Lung (tissue), 16 donors: Measurements from ENCODE around the gene SMIM5. TPM values are rescaled to one million over a fixed set of nuclear protein-coding genes. Genes with fewer than 3 reads are reported as not detected.

Source experiments
- ATAC-seq: fragments of 200-7000 bp; cut with Tn5 transposase; one replicate; pipeline ENCODE4 v1.9.1; 2020; ENCODE audit warnings: moderate number of reproducible peaks; ENCODE audit not compliant: insufficient read depth, low FRiP score
- DNase-seq, 3 donors: peaks; one replicate each; pipeline ENCODE4 v3.0.0-alpha.2; 2013 to 2017
- H3K27ac ChIP-seq, 2 donors: one replicate each; pipeline ENCODE4 v1.5.1; 2013; ENCODE audit warnings: mild to moderate bottlenecking in 2 of 2, moderate library complexity in 2 of 2, control low read depth in 1 of 2, inconsistent platforms in 1 of 2, low read depth in 1 of 2, low read length in 1 of 2
- H3K27me3 ChIP-seq, 3 donors: one replicate each; pipeline ENCODE4 v1.5.1; 2013; ENCODE audit warnings: low read length in 2 of 3; ENCODE audit not compliant: control insufficient read depth in 3 of 3, insufficient read depth in 3 of 3
- H3K36me3 ChIP-seq, 4 donors: one replicate each; pipeline ENCODE4 v1.5.1; 2013; ENCODE audit warnings: low read length in 4 of 4, mild to moderate bottlenecking in 1 of 4, moderate library complexity in 1 of 4; ENCODE audit not compliant: control insufficient read depth in 4 of 4, insufficient read depth in 4 of 4
- H3K4me1 ChIP-seq, 5 donors: one replicate each; pipeline ENCODE4 v1.5.1; 2013; ENCODE audit warnings: low read length in 5 of 5, mild to moderate bottlenecking in 2 of 5, moderate library complexity in 1 of 5; ENCODE audit not compliant: control insufficient read depth in 5 of 5, insufficient read depth in 5 of 5
- H3K4me3 ChIP-seq: one replicate; pipeline ENCODE4 v1.5.1; 2013; ENCODE audit warnings: mild to moderate bottlenecking, control low read depth, moderate library complexity
- H3K9ac ChIP-seq, 2 donors: one replicate each; pipeline ENCODE4 v1.5.1; 2013; ENCODE audit warnings: low read length in 2 of 2, control low read depth in 1 of 2; ENCODE audit not compliant: insufficient read depth in 1 of 2
- H3K9me3 ChIP-seq, 4 donors: one replicate each; pipeline ENCODE4 v1.5.1; 2013; ENCODE audit warnings: low read length in 3 of 4, mild to moderate bottlenecking in 1 of 4, moderate library complexity in 1 of 4; ENCODE audit not compliant: control insufficient read depth in 4 of 4, insufficient read depth in 3 of 4
- CTCF ChIP-seq: IDR thresholded peaks from 2 replicates; pipeline ENCODE4 v1.5.1; 2012; ENCODE audit warnings: mild to moderate bottlenecking; ENCODE audit errors: control extremely low read depth, extremely low read depth
- WGBS, 2 donors: extraction: QIAGEN DNeasy Blood & Tissue Kit; methylation state at CpG; one replicate each; pipeline ENCODE4 v1.1.7; 2013; 5-methylcytosine and 5-hydroxymethylcytosine counted together
- long read RNA-seq, 5 donors: transcript quantifications; one replicate each; lab custom pipeline, GENCODE V29; 2026
- polyA plus RNA-seq, 2 donors: library from polyadenylated mRNA; stranded (reverse); fragments of 200-250 nt; gene quantifications; one replicate each; pipeline ENCODE4 v1.2.1, GENCODE V29; 2013
- total RNA-seq, 2 donors: library from RNA; depleted of rRNA in 1 of 2; stranded (reverse); fragments of >200 nt in 1 of 2; gene quantifications; one replicate each; pipeline ENCODE4 v1.2.1, GENCODE V29; 2014 to 2021
- donor health status: control.
- donor health status: control.
- donor health status: Bipolar disorder and iron deficiency.
- donor health status: healthy.
- donor health status: DM: yes; HTN: yes; CAD: no.

SMIM5 gene
- total RNA-seq (1 to 10 TPM; 5.5 to 7.5 TPM), polyA plus RNA-seq (1 to 10 TPM; 2.2 to 2.3 TPM)
- long read RNA-seq, donor 1 = 0 reads
- long read RNA-seq, donor 2 = 0 reads
- long read RNA-seq, donor 3, partial matches to known transcripts = 0 of 1 reads
- long read RNA-seq, donor 3, other reads (novel, unspliced or antisense) = 0 of 1 reads
- long read RNA-seq, donor 4, partial matches to known transcripts = 0 of 2 reads
- long read RNA-seq, donor 4, other reads (novel, unspliced or antisense) = 0 of 2 reads
- long read RNA-seq, donor 5, partial matches to known transcripts = 0 of 2 reads
- long read RNA-seq, donor 5, other reads (novel, unspliced or antisense) = 0 of 2 reads

GRCh38 chr17:75632863-75633485 is at the start of gene SMIM5:
Gene SMIM5, plus strand, starts transcription at chr17:75633434. Its CDS starts 6,768 bp downstream, at chr17:75640202.
- Histone ChIP-seq H3K36me3 (peaks cover 0 to 13% (median 2%) of the 10 kb centered on the region in 4 donors), H3K4me3 (no peak within 1 kb of the TSS), H3K27ac (peak within 1 kb of the TSS; percentile 82 to 87), H3K9me3 (no peaks in the 10 kb centered on the region), H3K27me3 (no peaks in the 10 kb centered on the region), H3K9ac (peak within 1 kb of the TSS in 1 of 2 donors; percentile 28), H3K4me1 (peaks cover 5 to 21% (median 14%) of the 10 kb centered on the region in 5 donors)
- DNase-seq (peak; percentile 80 to 88 (median 86)), ATAC-seq (peak; percentile 84)
- TF ChIP-seq CTCF = peak; percentile 91
- WGBS, 2 donors = 17 to 22% methylated on average over 18 to 19 of the region's 19 CpGs

GRCh38 chr17:75584849-75585175 is 48.4 kb upstream of the SMIM5 start:
- TF ChIP-seq CTCF = no peak
- peaks cover 0 to 15% (median 0%) of the 10 kb centered on the region in 5 donors for H3K4me1 ChIP-seq

GRCh38 chr17:75587675-75588595 is 45.3 kb upstream of the SMIM5 start, which contains the start of gene MYO15B:
Gene MYO15B, plus strand, starts transcription at chr17:75587800. Its CDS starts 258 bp downstream, at chr17:75588058.
- Histone ChIP-seq H3K27ac (peak within 1 kb of the TSS; percentile 96 to 97), H3K4me1 (peaks cover 0 to 15% (median 0%) of the 10 kb centered on the region in 5 donors), H3K4me3 (peak within 1 kb of the TSS; percentile 73), H3K27me3 (no peaks in the 10 kb centered on the region), H3K9ac (peak within 1 kb of the TSS in 1 of 2 donors; percentile 63), H3K9me3 (no peaks in the 10 kb centered on the region), H3K36me3 (peaks cover 0 to 2% (median 0%) of the 10 kb centered on the region in 4 donors)
- 1 to 3% methylated on average over 66 to 82 of the region's 82 CpGs for WGBS, 2 donors
- TF ChIP-seq CTCF = peak; percentile 26
- peak; percentile 84 to 90 (median 87) for DNase-seq
- ATAC-seq = peak; percentile 21

More at GRCh38 chr17:75584849-75585175, 48.4 kb upstream of the SMIM5 start:
- no peak overlapping the region for H3K9ac ChIP-seq
- no peak overlapping the region for H3K27ac ChIP-seq
- 90 to 91% methylated on average over 7 of the region's 7 CpGs for WGBS, 2 donors
- no peak for ATAC-seq
- no peaks in the 10 kb centered on the region for H3K9me3 ChIP-seq
- H3K4me3 ChIP-seq = no peak overlapping the region
- no peaks in the 10 kb centered on the region for H3K36me3 ChIP-seq
- no peaks in the 10 kb centered on the region for H3K27me3 ChIP-seq
- no peak for DNase-seq
